ENCODE measurements around the gene NHS. TPM values are rescaled to one million over a fixed set of nuclear protein-coding genes. Genes with fewer than 3 reads are reported as not detected.
"Not testable (repeated sequence)": the region's sequence is repeated elsewhere in the genome, so short reads cannot be mapped to it uniquely, and the experiment has no call there.

NHS gene
- total and polyA plus RNA-seq, 2 of the 13 experiments (the other 11 are each of a cell fraction or from before 2014, with no cell fraction given): 0.02 TPM; not detected in 1

- Histone ChIP-seq H3K9me3 (ENCODE audit: low read length) (no peaks in the 10 kb centered on the region), H3K4me3 (replicated peaks in 1 of 3; ENCODE audit: insufficient read depth in 1 of 3, low read depth in 2 of 3, low read length in 3 of 3) (no peak overlapping the region), H3K9ac (ENCODE audit: insufficient read depth, low read depth, low read length) (no peak overlapping the region), H4K20me1 (ENCODE audit: insufficient read depth, low read length) (no peaks in the 10 kb centered on the region), H3K4me2 (ENCODE audit: low read depth, low read length) (no peak overlapping the region), H2AFZ (ENCODE audit: low read length) (no peak overlapping the region), H3K79me2 (ENCODE audit: insufficient read depth, low read length) (no peaks in the 10 kb centered on the region), H3K36me3 (replicated peaks in 1 of 2; ENCODE audit: control insufficient read depth in 1 of 2, insufficient read depth in 2 of 2, low read length in 2 of 2) (no peaks in the 10 kb centered on the region), H3K27ac (ENCODE audit: extremely low read length, insufficient read depth, low read length) (no peak overlapping the region), H3K4me1 (ENCODE audit: insufficient read depth, low read length) (peaks cover 57% of the 10 kb centered on the region), H3K27me3 (ENCODE audit: control insufficient read depth in 1 of 2, insufficient read depth in 2 of 2, low read length in 2 of 2) (no peaks in the 10 kb centered on the region)
- POLR2A ChIA-PET: no interaction called here
- BruUV-seq (replicated peaks): no TSS peak
- intact Hi-C loops (cut with micrococcal nuclease; ENCODE audit: unreplicated experiment) (no loop called here), in situ Hi-C loops (cut with HindIII; ENCODE audit: extremely low pct_ligation_motif_present, low pct_unique_long_range_greater_than_20kb) (no loop called here)
- DNase-seq (ENCODE audit: low spot score) (no peak), ATAC-seq (no peak), FAIRE-seq (no peak)
- CTCF ChIA-PET (ENCODE audit: low intra/inter-chr PET ratio, low total read pairs): no interaction called here
- TF ChIP-seq ZNF501 (CRISPR knock-in tag; IDR thresholded peaks at IDR 0.05): no peak
- no peak for TF ChIP-seq SIX4 (CRISPR knock-in tag; IDR thresholded peaks at IDR 0.05)
- TF ChIP-seq ZMYM4 (CRISPR knock-in tag; IDR thresholded peaks at IDR 0.05): no peak
- TF ChIP-seq GMEB1 (CRISPR knock-in tag; IDR thresholded peaks at IDR 0.05; ENCODE audit: borderline replicate concordance): no peak
- no peak for TF ChIP-seq NKX3-1 (CRISPR knock-in tag; IDR thresholded peaks at IDR 0.05)
- TF ChIP-seq ZNF572 (CRISPR knock-in tag; IDR thresholded peaks at IDR 0.05): no peak
- TF ChIP-seq DMAP1 (CRISPR knock-in tag; IDR thresholded peaks at IDR 0.05): no peak
- no peak for TF ChIP-seq ZNF264 (CRISPR knock-in tag; IDR thresholded peaks at IDR 0.05)
- no peak for TF ChIP-seq RELA (CRISPR knock-in tag; IDR thresholded peaks at IDR 0.05)
- TF ChIP-seq ZNF44 (CRISPR knock-in tag; IDR thresholded peaks at IDR 0.05): no peak
- no peak for TF ChIP-seq ZNF263 (CRISPR knock-in tag; IDR thresholded peaks at IDR 0.05)
- no peak for TF ChIP-seq FOXO4 (CRISPR knock-in tag; conservative IDR thresholded peaks at IDR 0.05)
- no peak for TF ChIP-seq HDAC6 (IDR thresholded peaks at IDR 0.05; ENCODE audit: low read depth, low read length)
- no peak for TF ChIP-seq ZNF256 (CRISPR knock-in tag; conservative IDR thresholded peaks at IDR 0.05)
- TF ChIP-seq ZC3H4 (CRISPR knock-in tag; IDR thresholded peaks at IDR 0.05; ENCODE audit: borderline replicate concordance): no peak
- TF ChIP-seq RORA (CRISPR knock-in tag; IDR thresholded peaks at IDR 0.05): no peak
- no peak for TF ChIP-seq ZNF34 (CRISPR knock-in tag; IDR thresholded peaks at IDR 0.05; ENCODE audit: borderline replicate concordance)
- TF ChIP-seq KLF6 (CRISPR knock-in tag; IDR thresholded peaks at IDR 0.05): no peak
- WGBS (ENCODE audit: low lambda C conversion rate): 80% methylated on average over 3 of the region's 4 CpGs
Observed at GRCh38 chrX:17443556-17443955, 68.6 kb downstream of the NHS start.

- H3K9me3 ChIP-seq (ENCODE audit: low read length); DNase-seq (ENCODE audit: low spot score); BruUV-seq (replicated peaks); H3K4me2 ChIP-seq (ENCODE audit: low read depth, low read length); H2AFZ ChIP-seq (ENCODE audit: low read length); intact Hi-C loops (cut with micrococcal nuclease; ENCODE audit: unreplicated experiment); H3K27ac ChIP-seq (ENCODE audit: extremely low read length, insufficient read depth, low read length); POLR2A ChIA-PET; H3K36me3 ChIP-seq (replicated peaks in 1 of 2; ENCODE audit: control insufficient read depth in 1 of 2, insufficient read depth in 2 of 2, low read length in 2 of 2); FAIRE-seq; H3K4me3 ChIP-seq (replicated peaks in 1 of 3; ENCODE audit: insufficient read depth in 1 of 3, low read depth in 2 of 3, low read length in 3 of 3); H3K9ac ChIP-seq (ENCODE audit: insufficient read depth, low read depth, low read length); in situ Hi-C loops (cut with HindIII; ENCODE audit: extremely low pct_ligation_motif_present, low pct_unique_long_range_greater_than_20kb); ATAC-seq; H4K20me1 ChIP-seq (ENCODE audit: insufficient read depth, low read length); H3K79me2 ChIP-seq (ENCODE audit: insufficient read depth, low read length); H3K27me3 ChIP-seq (ENCODE audit: control insufficient read depth in 1 of 2, insufficient read depth in 2 of 2, low read length in 2 of 2); CTCF ChIA-PET (ENCODE audit: low intra/inter-chr PET ratio, low total read pairs): not testable (repeated sequence)
- peaks cover 56% of the 10 kb centered on the region for H3K4me1 ChIP-seq (ENCODE audit: insufficient read depth, low read length)
- WGBS (ENCODE audit: low lambda C conversion rate): 88% methylated on average over 5 of the region's 5 CpGs
Observed at GRCh38 chrX:17446269-17446668, 71.3 kb downstream of the NHS start.
